Measurements from ENCODE around the gene APOC1.

GRCh38 chr19:44874317-44874716 is 40.1 kb upstream of the APOC1 start:
- no peak for TF ChIP-seq ZNF274 (IDR thresholded peaks at IDR 0.05; ENCODE audit: low read depth, low read length)
- TF ChIP-seq YY1 (IDR thresholded peaks at IDR 0.05; ENCODE audit: insufficient read depth, insufficient read length), result no peak
- TF ChIP-seq SUZ12 (IDR thresholded peaks at IDR 0.05; ENCODE audit: extremely low read depth, insufficient read depth, insufficient read length), result no peak
